HT1080 (cell line): ENCODE measurements around the gene CD37. TPM values are rescaled to one million over a fixed set of nuclear protein-coding genes. Genes with fewer than 3 reads are reported as not detected.

Experiments used
- DNase-seq: peaks from one replicate; pipeline ENCODE4 v3.0.0-alpha.2; 2015; ENCODE audit warnings: low read depth
- total RNA-seq: library from RNA; depleted of rRNA; stranded (reverse); fragments of >200 nt; shearing (Covaris generic); gene quantifications from 2 replicates; pipeline ENCODE4 v1.2.3, GENCODE V29; 2014

The CD37 gene
- total RNA-seq, 1 experiment from 2014 or later: not detected

- DNase-seq: no peak
Measured at GRCh38 chr19:49344505-49345423, 9.6 kb downstream of the CD37 start.

DNA sequence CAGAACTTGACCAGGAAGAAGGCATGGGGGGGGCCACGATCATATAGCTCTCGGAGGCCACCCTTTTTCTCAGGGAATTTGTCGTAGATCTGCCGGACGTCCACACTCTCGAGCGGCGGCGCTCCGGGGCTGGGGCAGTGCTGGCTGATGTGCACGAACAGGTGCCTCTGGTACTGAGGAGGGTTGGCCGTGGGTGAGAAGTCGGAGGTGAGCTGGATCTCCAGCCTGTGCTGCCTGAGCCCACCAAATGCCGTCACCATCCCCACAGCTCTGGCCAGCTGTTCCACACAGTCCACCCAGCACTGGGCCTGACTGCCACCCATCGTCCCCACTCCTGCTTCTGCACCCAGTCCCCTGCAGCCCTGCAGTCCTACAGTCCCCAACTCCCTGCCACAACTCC, 12.0 kb downstream of the CD37 start:
- DNase-seq: no peak

GRCh38 chr19:49347835-49348234, 12.6 kb downstream of the CD37 start:
- peak; percentile 71 for DNase-seq

- no peak for DNase-seq
Measured at GRCh38 chr19:49348305-49349189, 13.3 kb downstream of the CD37 start.

DNA sequence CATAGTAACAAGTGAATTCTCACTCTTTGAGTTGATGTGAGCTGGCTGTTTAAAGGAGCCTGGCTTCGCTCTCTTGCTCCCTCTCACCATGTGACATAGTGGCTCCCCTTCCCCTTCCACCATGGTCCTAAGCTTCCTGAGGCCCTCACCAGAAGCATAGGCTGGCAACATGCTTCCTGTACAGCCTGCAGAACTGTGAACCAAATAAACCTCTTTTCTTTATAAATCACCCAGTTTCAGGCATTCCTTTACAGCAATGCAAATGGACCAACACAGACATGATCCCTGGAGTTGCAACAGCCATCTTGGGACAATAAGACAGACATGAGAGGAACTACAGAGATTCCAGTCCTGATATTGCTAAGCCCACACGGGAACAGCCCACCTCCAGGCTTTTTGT, 14.4 kb downstream of the CD37 start:
- DNase-seq: no peak

DNA sequence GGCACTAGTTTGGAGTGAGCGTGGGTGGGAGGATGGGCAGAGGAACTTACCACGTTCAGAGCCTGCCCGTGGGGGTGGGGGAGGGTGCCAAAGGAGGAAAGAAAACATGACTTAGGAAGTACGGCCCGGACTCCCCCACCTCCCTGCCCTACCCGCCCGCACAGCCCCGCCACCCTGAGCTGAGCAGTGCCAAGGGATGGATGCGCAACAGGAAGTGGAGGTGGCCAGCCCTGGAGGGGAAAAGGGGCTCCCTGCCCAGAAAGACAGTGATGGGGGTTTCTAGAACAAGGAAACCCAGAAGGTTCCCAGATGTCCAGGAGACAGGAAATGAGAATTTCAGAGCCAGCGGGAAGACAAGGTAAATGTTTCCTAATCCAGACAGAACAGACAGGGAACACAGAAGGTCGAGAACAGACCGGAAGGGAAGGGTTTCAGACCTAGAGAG, 20.7 kb downstream of the CD37 start:
- no peak for DNase-seq

- DNase-seq: no peak
Measured at GRCh38 chr19:49356382-49356781, 21.2 kb downstream of the CD37 start.

GRCh38 chr19:49357186-49357585, 22.0 kb downstream of the CD37 start:
- no peak for DNase-seq

DNA sequence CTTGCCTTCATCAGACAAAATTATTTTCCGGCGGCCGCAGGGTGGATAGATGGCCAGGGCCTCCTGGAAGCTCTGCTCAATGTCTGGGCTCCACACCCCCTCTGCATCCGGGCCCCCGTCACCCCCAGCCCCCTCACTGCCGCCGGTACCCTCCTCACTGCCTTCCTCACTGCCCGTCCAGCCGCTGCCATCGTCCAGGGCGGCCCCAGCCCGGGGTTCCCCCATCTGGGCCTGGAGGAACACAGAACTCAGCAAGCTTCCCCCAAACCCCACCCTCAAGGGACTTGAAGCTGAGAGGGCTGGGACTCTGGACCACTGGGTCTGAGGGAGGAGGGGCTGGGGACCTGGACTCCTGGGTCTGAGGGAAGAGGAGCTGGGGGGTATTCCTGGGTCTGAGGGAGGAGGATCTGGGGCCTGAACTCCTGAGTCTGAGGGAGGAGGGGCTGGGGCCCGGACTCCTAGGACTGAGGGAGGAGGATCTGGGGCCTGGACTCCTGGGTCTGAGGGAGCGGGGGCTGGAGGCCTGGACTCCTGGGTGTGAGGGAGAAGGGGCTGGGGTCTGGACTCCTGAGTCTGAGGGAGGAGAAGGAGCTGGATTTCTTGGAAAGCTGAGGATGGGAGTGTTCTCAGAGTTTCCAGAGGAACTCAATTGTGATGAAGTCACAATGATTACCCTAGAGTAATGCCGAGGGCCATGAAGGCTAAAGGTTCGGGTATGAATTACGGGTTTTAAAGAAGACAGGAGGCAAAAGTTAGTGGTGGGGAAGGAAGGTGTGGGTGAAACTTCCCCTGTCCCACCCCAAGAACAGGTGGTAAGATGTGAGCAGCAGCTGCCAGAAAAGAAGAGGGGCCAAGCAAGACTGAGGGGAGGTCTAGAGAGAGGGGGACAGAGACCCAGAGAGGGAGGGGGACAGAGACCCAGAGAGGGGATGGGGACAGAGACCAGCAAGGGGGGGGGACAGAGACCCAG, 24.9 kb downstream of the CD37 start:
- no peak for DNase-seq

GRCh38 chr19:49361438-49362047, 26.3 kb downstream of the CD37 start:
- DNase-seq: peak; percentile 29

DNA sequence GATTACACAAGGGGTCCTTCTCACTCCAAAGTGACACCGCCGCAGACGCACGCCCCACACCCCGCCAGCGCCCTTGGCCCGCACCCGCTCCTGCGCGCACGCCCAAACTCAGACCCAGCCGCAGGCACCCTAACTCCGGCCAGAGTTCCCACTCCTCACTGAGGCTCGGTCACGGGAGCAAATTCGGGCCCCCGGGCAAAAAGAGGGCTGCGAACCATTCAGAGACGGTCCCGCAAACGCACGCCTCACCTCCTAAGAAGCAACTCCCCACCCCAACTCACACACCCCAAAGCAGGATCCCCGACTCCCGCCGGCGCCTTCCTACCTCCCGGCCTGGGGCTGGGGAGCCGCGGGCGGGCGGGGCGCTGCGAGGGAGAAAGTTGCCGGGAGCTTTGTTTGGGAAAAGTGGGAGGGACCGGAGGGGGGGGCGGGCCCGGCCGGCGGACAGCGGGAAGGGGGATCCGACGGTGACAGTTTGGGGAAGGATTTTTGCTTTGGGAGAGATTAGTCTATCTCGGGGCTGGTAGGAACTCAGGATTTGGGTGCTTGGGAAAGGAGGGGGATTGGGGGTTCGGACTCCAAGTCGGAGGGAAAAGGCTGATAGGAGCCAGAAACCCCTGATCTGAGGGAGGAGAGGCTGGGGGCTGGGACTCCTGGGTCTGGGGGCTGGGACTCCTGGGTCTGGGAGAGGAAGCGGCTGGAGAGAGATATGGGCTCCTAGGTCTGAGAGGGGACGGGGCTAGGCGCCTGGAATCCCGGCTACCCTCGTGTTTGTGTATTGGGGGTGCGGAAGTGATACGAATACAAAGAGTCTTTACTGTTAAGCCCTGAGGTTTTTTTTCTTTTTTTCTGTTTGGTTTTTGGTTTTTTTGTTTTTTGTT, 27.1 kb downstream of the CD37 start, which contains the start of gene TEAD2:
TSS of gene TEAD2 (minus strand) at position 369 of the 881 bp plus-strand sequence. CDS start 2,341 bp downstream, outside the sequence.
- DNase-seq: no peak

DNA sequence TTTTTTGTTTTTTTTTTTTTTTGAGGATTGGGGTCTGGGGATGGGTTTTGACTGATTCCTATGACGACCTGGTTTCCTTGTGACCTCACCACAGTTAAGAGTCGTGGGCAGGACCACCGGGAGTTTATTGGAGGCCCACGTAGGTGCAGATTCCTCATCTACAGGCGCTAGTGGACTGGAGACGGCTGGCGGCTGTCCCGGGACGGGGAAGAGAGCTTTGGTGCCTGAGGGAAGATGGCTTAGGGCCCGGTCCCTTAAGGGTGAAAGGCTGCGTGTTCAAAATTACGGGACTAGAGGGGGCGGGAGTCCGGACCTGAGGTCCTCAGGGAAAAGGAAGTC, 27.7 kb downstream of the CD37 start:
- peak; percentile 7 for DNase-seq

DNA sequence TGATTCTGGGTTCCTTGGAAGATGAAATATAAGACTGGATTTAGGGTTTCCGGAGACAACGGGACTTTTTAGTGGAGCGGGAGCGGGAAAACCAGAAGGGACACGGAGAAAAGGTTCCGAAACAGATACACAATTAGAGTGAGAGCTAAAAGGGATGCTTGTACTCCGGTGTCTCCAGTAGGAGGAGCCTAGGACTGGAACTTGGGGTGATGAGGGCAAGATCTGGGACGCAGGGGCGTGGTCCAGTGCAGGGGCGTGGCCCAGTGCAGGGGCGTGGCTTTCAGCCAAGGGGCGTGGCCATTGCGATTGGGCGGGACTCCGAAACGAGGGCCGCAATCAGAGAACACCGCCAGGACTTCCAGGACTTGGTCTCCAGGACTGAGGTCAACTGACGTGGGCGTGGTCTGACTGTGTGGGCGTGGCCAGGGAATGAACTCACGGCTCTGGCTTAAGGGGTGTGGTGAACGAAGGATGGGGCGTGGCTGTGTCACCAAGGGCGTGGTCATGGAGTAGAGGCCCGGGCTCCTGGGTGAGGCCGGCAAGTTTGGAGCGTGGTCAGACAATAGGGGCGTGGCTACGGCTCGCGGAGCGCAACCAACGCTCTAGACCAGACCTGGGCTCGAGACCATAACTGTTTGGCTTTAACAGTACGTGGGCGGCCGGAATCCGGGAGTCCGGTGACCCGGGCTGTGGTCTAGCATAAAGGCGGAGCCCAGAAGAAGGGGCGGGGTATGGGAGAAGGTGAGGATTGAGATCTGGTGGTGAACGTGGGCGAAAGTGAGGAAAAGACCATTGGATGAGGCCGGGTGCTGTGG, 28.3 kb downstream of the CD37 start, which contains the start of gene DKKL1:
TSS of gene DKKL1 (plus strand) at position 610 of the 815 bp plus-strand sequence. CDS start at position 732, 122 bp downstream.
- DNase-seq: peak; percentile 92

DNA sequence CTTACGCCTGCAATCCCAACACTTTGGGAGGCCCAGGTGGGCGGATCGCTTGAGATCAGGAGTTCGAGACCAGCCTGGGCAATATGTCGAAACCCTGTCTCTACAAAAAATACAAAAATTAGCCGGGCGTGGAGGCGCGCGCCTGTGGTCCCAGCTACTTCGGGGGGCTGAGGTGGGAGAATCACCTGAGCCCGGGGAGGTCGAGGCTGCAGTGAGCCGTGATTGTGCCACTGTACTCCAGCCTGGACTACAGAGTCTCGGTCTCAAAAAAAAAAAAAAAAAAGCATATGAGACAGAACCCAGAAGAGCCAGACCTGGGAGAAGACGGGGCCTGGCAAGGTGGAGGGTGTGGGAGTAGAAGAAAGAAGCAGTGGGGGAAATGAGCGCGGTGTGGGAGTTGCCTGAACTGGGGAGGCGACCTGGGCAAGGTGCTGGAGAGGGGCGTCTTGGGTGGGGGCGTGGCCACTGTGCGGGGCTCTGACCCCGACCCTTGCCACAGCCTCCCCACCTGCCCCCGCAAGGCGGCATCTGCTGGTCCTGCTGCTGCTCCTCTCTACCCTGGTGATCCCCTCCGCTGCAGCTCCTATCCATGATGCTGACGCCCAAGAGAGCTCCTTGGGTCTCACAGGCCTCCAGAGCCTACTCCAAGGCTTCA, 29.0 kb downstream of the CD37 start:
- DNase-seq: no peak

DNA sequence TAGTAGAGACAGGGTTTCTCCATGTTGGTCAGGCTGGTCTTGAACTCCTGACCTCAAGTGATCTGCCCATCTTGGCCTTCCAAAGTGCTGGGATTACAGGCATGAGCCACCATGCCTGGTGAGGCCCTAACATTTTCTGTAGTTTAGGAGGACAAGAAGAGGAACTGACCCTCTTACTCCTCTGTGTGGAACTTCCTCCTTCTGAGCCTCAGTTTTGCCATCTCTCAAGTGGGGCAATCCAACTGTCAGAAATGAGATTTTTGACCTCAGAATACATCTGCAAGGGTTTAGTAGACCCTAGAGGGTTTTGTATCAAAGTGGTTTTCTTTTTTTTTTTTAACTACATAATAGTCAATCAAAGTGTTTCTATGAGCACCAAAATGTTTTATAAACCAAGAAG, 30.9 kb downstream of the CD37 start:
- DNase-seq: no peak

- DNase-seq: no peak
Measured at GRCh38 chr19:49368711-49369358, 33.6 kb downstream of the CD37 start.

- DNase-seq: no peak
Measured at GRCh38 chr19:49371184-49371583, 36.0 kb downstream of the CD37 start.
